ENCODE results near the gene NELFE. TPM values are rescaled to one million over a fixed set of nuclear protein-coding genes. Genes with fewer than 3 reads are reported as not detected.

Gene NELFE
- total RNA-seq, 1 experiment from 2014 or later, result 68.3 TPM

- Histone ChIP-seq H3K9me2 (ENCODE audit: insufficient read depth) (no peaks in the 10 kb centered on the region; the same call in 1 of the 2 replicates), H3K9me3 (ENCODE audit: control insufficient read depth in 1 of 2, insufficient read depth in 1 of 2, low read depth in 1 of 2, low read length in 2 of 2) (no peaks in the 10 kb centered on the region), H4K20me1 (ENCODE audit: insufficient read depth) (no peaks in the 10 kb centered on the region), H3K4me1 (ENCODE audit: control insufficient read depth in 1 of 2, insufficient read depth in 2 of 2, low read length in 2 of 2) (peaks cover 14 to 50% of the 10 kb centered on the region in 2 experiments; a peak in 3 of 4 replicates), H3K4me3 (replicated peaks in 1 of 2; ENCODE audit: low read depth in 1 of 2, low read length in 2 of 2) (no peak overlapping the region), H3K4me2 (ENCODE audit: low read length) (no peak overlapping the region), H3K79me2 (ENCODE audit: insufficient read depth, low read length) (no peaks in the 10 kb centered on the region), H3K9ac (ENCODE audit: low read length) (no peak overlapping the region), H3K27ac (ENCODE audit: low read depth, low read length) (no peak overlapping the region), H3K36me3 (ENCODE audit: control insufficient read depth in 1 of 2, insufficient read depth in 2 of 2, low read length in 2 of 2) (no peaks in the 10 kb centered on the region), H2AFZ (ENCODE audit: low read depth, low read length, poor library complexity, severe bottlenecking) (no peak overlapping the region), H3K27me3 (ENCODE audit: insufficient read depth, low read length) (no peaks in the 10 kb centered on the region)
- no peak for ATAC-seq
- intact Hi-C loops (cut with micrococcal nuclease), result no loop called here
- no TSS peak for BruUV-seq (replicated peaks)
- ChIA-PET POLR2A (no interaction called here), RAD21 (ENCODE audit: low non-redundant PET in 1 of 2, low total read pairs in 2 of 2, uncharacterized antibody in 2 of 2, unreplicated experiment in 2 of 2) (no interaction called here), CTCF (interaction anchor here (1.3 kb wide), 1 partner anchor 8 kb away, joined by 5 read pairs; no protein-coding TSS in a partner anchor)
- TF ChIP-seq POLR2AphosphoS5 (IDR thresholded peaks at IDR 0.05; ENCODE audit: low read depth, low read length) (no peak), SIN3A (IDR thresholded peaks at IDR 0.05; ENCODE audit: low read depth) (no peak)
- DNase-seq (ENCODE audit: low read depth, low spot score), result no peak
Observed at GRCh38 chr6:31943742-31944141, 15.0 kb downstream of the NELFE start.

- ChIA-PET POLR2A (interaction anchor here (1.0 kb wide), 1 partner anchor 11 kb away, joined by 3 read pairs; no protein-coding TSS in a partner anchor), RAD21 (ENCODE audit: low non-redundant PET in 1 of 2, low total read pairs in 2 of 2, uncharacterized antibody in 2 of 2, unreplicated experiment in 2 of 2) (no interaction called here), CTCF (interaction anchor here (1.1 kb wide), 1 partner anchor 12 kb away, joined by 11 read pairs; no protein-coding TSS in a partner anchor)
- ATAC-seq, result no peak
- DNase-seq (ENCODE audit: low read depth, low spot score), result no peak
- intact Hi-C loops (cut with micrococcal nuclease), result no loop called here
- Histone ChIP-seq H3K27me3 (ENCODE audit: insufficient read depth, low read length) (no peaks in the 10 kb centered on the region), H2AFZ (ENCODE audit: low read depth, low read length, poor library complexity, severe bottlenecking) (no peak overlapping the region), H3K9me2 (ENCODE audit: insufficient read depth) (no peaks in the 10 kb centered on the region), H3K27ac (ENCODE audit: low read depth, low read length) (no peak overlapping the region), H3K9ac (ENCODE audit: low read length) (no peak overlapping the region), H3K4me3 (replicated peaks in 1 of 2; ENCODE audit: low read depth in 1 of 2, low read length in 2 of 2) (no peak overlapping the region), H3K36me3 (ENCODE audit: control insufficient read depth in 1 of 2, insufficient read depth in 2 of 2, low read length in 2 of 2) (no peaks in the 10 kb centered on the region), H3K4me1 (ENCODE audit: control insufficient read depth in 1 of 2, insufficient read depth in 2 of 2, low read length in 2 of 2) (peaks cover 9 to 34% of the 10 kb centered on the region in 2 experiments; a peak in 3 of 4 replicates), H4K20me1 (ENCODE audit: insufficient read depth) (no peaks in the 10 kb centered on the region), H3K79me2 (ENCODE audit: insufficient read depth, low read length) (no peaks in the 10 kb centered on the region), H3K4me2 (ENCODE audit: low read length) (peak overlapping the region; percentile 17; the same call in 1 of the 2 replicates), H3K9me3 (ENCODE audit: control insufficient read depth in 1 of 2, insufficient read depth in 1 of 2, low read depth in 1 of 2, low read length in 2 of 2) (no peaks in the 10 kb centered on the region)
- no TSS peak for BruUV-seq (replicated peaks)
- TF ChIP-seq CEBPB (IDR thresholded peaks at IDR 0.05; ENCODE audit: low read depth) (no peak), EZH2 (IDR thresholded peaks at IDR 0.05) (no peak), RAD21 (IDR thresholded peaks at IDR 0.05; ENCODE audit: low read depth) (no peak), FOSL1 (IDR thresholded peaks at IDR 0.05; ENCODE audit: low read depth) (no peak)
Observed at GRCh38 chr6:31940256-31940664, 18.5 kb downstream of the NELFE start.
